Pulmonary artery endothelial cell (primary cell): ENCODE data around the gene GTSF1L. TPM values are rescaled to one million over a fixed set of nuclear protein-coding genes. Genes with fewer than 3 reads are reported as not detected.

Experiments
- DNase-seq: peaks from one replicate; pipeline ENCODE4 v3.0.0-alpha.2; 2011; ENCODE audit warnings: low read depth, low spot score
- total RNA-seq: library from RNA; depleted of rRNA; stranded (reverse); fragments of >200 nt; gene quantifications from 2 replicates; pipeline ENCODE4 v1.2.3, GENCODE V29; 2014

Gene GTSF1L
- total RNA-seq, 1 donor from 2014 or later = not detected

GRCh38 chr20:43716757-43717615, 9.8 kb downstream of the GTSF1L start:
- no peak for DNase-seq

- no peak for DNase-seq
Observed at GRCh38 chr20:43716123-43716522, 10.7 kb downstream of the GTSF1L start.

- DNase-seq = no peak
Observed at GRCh38 chr20:43715511-43715910, 11.3 kb downstream of the GTSF1L start.

GRCh38 chr20:43715044-43715443, 11.8 kb downstream of the GTSF1L start:
- DNase-seq = no peak

GRCh38 chr20:43711098-43711654, 15.6 kb downstream of the GTSF1L start:
- no peak for DNase-seq

- DNase-seq = no peak
Observed at GRCh38 chr20:43710370-43711044, 16.3 kb downstream of the GTSF1L start.

GRCh38 chr20:43702502-43702901, 24.3 kb downstream of the GTSF1L start:
- no peak for DNase-seq

GRCh38 chr20:43700627-43701026, 26.2 kb downstream of the GTSF1L start:
- no peak for DNase-seq

GRCh38 chr20:43699941-43700565, 26.7 kb downstream of the GTSF1L start:
- no peak for DNase-seq

GRCh38 chr20:43695571-43695970, 31.2 kb downstream of the GTSF1L start:
- DNase-seq = no peak

- no peak for DNase-seq
Observed at GRCh38 chr20:43694763-43695162, 32.0 kb downstream of the GTSF1L start.

- DNase-seq = no peak
Observed at GRCh38 chr20:43691928-43692524, 34.8 kb downstream of the GTSF1L start.

GRCh38 chr20:43690943-43691598, 35.7 kb downstream of the GTSF1L start:
- DNase-seq = no peak

GRCh38 chr20:43689165-43689564, 37.6 kb downstream of the GTSF1L start:
- DNase-seq = no peak

GRCh38 chr20:43686820-43687219, 40.0 kb downstream of the GTSF1L start:
- DNase-seq = no peak

- no peak for DNase-seq
Observed at GRCh38 chr20:43682446-43682845, 44.4 kb downstream of the GTSF1L start.

- no peak for DNase-seq
Observed at GRCh38 chr20:43681991-43682410, 44.8 kb downstream of the GTSF1L start.

GRCh38 chr20:43681468-43681942, 45.3 kb downstream of the GTSF1L start:
- DNase-seq = no peak

- DNase-seq = no peak
Observed at GRCh38 chr20:43680981-43681380, 45.8 kb downstream of the GTSF1L start.

- DNase-seq = no peak
Observed at GRCh38 chr20:43676368-43676767, 50.4 kb downstream of the GTSF1L start.
